GM18526 (cell line): Measurements from ENCODE around the gene BMS1.

Experiments used
- POLR2A ChIP-seq: IDR thresholded peaks from 3 replicates; pipeline ENCODE4 v1.6.1; 2011; ENCODE audit not compliant: insufficient read length; ENCODE audit errors: extremely low read depth

The BMS1 gene

GRCh38 chr10:42864575-42864974, 82.0 kb downstream of the BMS1 start:
- no peak for TF ChIP-seq POLR2A

GRCh38 chr10:42865716-42866114, 83.1 kb downstream of the BMS1 start:
- no peak for TF ChIP-seq POLR2A

- TF ChIP-seq POLR2A, result no peak
These were observed 83.8 kb downstream of the BMS1 start for GRCh38 chr10:42866115-42866995.

- no peak for TF ChIP-seq POLR2A
These were observed 85.0 kb downstream of the BMS1 start for GRCh38 chr10:42867571-42867970.

- TF ChIP-seq POLR2A, result no peak
These were observed 85.9 kb downstream of the BMS1 start for GRCh38 chr10:42868530-42868929.

GRCh38 chr10:42869977-42870350, 87.4 kb downstream of the BMS1 start:
- no peak for TF ChIP-seq POLR2A

GRCh38 chr10:42871823-42872222, 89.2 kb downstream of the BMS1 start:
- TF ChIP-seq POLR2A, result no peak

GRCh38 chr10:42872865-42873435, 90.4 kb downstream of the BMS1 start:
- no peak for TF ChIP-seq POLR2A

GRCh38 chr10:42874713-42875387, 92.3 kb downstream of the BMS1 start:
- no peak for TF ChIP-seq POLR2A

GRCh38 chr10:42875388-42875755, 92.8 kb downstream of the BMS1 start:
- TF ChIP-seq POLR2A, result no peak

- TF ChIP-seq POLR2A, result no peak
These were observed 93.3 kb downstream of the BMS1 start for GRCh38 chr10:42875798-42876341.

- no peak for TF ChIP-seq POLR2A
These were observed 93.9 kb downstream of the BMS1 start for GRCh38 chr10:42876476-42876875.

- TF ChIP-seq POLR2A, result no peak
These were observed 94.3 kb downstream of the BMS1 start for GRCh38 chr10:42876945-42877344.

- no peak for TF ChIP-seq POLR2A
These were observed 95.0 kb downstream of the BMS1 start for GRCh38 chr10:42877496-42878030.

- TF ChIP-seq POLR2A, result no peak
These were observed 95.7 kb downstream of the BMS1 start for GRCh38 chr10:42878134-42878820.
